GM04504 (cell line): ENCODE measurements around the gene UBL7.

Experiments
- DNase-seq: peaks from one replicate; pipeline ENCODE4 v3.0.0-alpha.2; 2012; ENCODE audit warnings: low read depth

Gene UBL7

DNA sequence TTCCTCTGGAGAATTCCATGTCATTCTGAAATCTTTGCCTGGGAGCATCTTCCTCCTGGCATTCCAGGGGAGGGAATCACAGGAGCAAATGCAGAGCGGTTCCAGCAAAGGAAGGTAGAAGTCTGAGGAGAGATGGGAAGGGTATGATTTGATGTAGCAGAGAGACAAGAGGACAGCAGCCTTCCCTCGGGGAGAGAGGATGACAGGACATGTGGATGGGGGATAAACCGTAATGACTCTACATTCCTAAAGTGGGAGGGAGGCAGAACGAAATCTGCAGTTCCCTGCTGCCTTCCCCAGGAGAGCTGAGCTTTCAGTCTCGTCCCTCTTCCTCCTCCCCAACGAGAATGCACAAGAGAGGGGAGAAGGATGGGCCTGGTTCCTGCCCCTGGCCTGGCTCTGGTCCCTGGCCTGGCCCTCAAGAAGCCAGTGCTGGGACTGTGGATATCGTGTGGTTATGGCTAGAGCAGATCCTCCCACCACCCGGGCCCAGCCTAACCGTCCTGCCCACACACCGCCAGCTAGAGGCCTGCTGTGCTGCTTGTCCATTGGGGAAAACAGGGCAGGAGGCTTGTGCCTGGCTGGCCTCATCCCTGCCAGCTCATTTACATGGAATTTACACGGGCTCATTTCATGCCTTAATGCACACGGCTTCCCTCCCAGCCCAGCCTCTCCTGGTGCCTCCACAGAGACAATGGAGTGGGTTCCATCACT lies 53.8 kb downstream of the UBL7 start:
- DNase-seq, result peak; percentile 89

- DNase-seq, result no peak
Observed at GRCh38 chr15:74406517-74406916, 54.4 kb downstream of the UBL7 start.

GRCh38 chr15:74405823-74406222 lies 55.1 kb downstream of the UBL7 start:
- DNase-seq, result no peak

DNA sequence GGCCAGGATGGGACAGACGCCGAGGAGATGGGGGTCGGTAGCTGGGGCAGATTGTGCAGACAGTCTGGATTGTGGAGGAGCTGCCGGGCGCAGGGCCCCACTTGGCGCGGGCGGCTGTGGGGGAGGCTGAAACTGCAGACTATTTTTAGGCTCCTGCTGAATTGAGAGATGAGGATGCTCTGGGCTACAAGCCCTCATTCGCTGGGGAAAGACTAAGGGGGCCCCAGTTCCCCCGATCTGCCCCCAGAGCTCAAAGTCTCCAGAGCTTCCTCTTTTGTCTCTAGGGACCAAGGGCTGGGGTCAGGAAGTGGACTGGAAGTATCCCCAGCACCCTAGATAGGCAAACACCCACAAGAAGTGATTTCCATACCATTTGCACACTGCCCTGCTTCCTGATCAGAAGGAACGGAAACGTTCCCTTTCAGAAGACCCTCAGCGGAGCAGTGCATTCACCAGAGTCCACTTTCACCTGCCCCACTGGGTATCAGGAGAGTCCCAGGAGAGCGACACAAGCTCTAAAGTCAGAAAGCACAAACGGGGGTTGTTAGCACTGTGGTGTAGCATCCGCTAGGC lies 56.9 kb downstream of the UBL7 start:
- no peak for DNase-seq

GRCh38 chr15:74403588-74403919 lies 57.4 kb downstream of the UBL7 start:
- DNase-seq, result no peak

DNA sequence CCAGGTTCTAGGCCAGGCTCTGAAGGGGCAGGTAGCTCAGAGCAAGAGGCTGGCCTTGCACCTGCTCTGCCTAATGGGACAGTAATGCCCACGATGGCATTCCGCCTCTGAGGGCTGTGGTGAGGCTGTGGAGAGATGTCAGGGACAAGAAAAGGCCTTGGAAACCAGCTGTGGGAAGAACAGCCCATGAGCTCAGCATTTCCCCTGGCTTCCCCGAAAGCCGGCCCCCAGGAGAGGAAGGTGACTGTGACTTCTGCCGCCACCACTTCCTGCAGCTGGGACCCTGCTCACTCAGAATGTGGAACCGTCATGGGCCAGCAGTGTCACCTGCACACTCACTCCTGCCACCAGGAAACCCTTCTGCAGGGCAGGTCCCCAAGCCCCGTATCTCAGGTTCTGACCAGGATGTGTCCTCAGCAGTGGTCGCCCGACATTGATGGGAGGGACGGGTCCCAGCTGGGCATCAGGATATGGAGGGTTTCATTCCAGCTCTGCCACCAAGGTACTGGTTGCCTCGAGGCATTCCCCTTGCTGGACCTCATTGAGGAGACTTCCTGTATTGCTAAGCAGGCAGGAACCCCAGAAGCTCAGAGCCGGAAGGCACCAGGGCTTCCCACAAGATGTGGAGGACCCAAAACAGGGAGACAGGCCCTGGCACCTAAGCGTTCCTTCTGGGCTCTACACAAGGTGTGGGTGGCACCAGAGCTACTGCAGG lies 57.9 kb downstream of the UBL7 start:
- DNase-seq, result no peak

DNA sequence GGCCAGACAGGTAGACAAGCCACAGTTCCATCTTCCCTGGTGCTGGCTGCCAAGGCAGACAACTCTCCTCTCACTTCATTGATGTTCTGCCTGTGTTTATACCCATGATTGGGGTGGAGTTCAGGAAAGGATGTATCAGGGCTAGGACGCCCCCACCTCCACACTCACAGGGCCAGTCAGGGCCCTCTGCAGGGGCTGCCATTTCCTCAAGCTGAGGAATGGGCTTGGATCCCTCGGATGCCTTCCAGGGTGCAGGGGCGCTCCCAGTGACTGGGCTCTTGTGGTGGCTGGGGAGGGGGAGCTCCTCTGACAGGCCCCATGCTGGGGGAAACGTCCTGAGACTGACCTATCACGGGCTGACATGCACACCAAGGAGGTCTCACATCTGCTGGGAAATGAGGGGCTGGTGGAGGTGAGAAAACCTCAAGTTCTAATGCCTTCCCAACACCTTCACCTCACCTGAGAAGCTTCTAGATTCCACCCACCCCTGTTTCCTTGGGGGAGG lies 58.6 kb downstream of the UBL7 start:
- no peak for DNase-seq

GRCh38 chr15:74400915-74401757 lies 59.8 kb downstream of the UBL7 start:
- no peak for DNase-seq

DNA sequence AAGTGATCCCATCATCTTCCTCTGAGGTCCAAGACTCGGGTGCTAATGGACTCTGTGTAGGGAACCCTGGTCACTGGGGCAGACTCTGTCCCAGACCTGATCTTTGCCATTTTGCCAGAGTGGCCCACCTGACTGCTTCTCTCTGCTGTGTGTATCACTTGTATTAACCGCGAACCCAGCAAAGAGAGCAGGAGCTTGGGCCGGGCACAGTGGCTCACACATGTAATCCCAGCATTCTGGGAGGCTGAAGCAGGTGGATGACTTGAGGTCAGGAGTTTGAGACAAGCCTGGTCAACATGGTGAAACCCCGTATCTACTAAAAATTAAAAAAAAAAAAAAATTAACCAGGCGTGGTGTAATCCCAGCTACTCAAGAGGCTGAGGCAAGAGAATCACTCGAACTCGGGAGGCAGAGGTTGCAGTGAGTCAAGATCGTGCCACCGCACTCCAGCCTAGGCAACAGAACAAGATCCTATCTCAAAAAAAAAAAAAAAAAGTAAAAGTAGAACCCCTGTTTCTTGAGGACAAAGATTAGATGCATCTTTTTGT lies 60.6 kb downstream of the UBL7 start:
- no peak for DNase-seq

GRCh38 chr15:74399511-74400312 lies 61.2 kb downstream of the UBL7 start:
- no peak for DNase-seq

DNA sequence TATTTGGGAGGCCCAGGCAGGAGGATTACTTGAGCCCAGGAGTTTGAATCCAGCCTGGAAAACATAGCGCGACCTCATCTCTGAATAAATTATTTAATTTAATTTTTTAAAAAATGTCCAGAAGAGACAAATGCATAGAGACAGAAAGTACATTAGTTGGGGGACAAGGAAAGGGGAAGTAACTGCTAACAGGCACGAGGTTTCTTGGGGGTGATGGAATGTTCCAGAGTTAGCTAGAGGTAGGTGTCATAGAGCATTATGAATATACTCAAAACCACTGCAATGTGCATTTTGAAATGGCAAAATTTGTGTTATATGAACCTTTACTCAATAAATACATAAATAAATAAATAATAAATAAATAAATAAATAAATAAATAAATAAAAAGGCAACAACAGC lies 61.9 kb downstream of the UBL7 start:
- DNase-seq, result no peak

GRCh38 chr15:74398183-74398582 lies 62.8 kb downstream of the UBL7 start:
- DNase-seq, result no peak

- DNase-seq, result no peak
Observed at GRCh38 chr15:74397239-74398068, 63.5 kb downstream of the UBL7 start.

GRCh38 chr15:74396445-74397238 lies 64.3 kb downstream of the UBL7 start:
- no peak for DNase-seq

GRCh38 chr15:74396146-74396438 lies 64.9 kb downstream of the UBL7 start:
- no peak for DNase-seq
